SK-N-SH treated with all-trans-retinoic acid at 6 μM for 48 hours (cell line): ENCODE measurements around the gene PRSS1.

ENCODE experiments used
- ATAC-seq: fragments of 200-7000 bp; cut with Tn5 transposase; 3 replicates; pipeline ENCODE4 v1.9.1; 2020; ENCODE audit warnings: mild to moderate bottlenecking, moderate library complexity
- BACH2 ChIP-seq: fragments of 250-450 bp; sonication (Bioruptor Pico); IDR thresholded peaks from 2 replicates; pipeline ENCODE4 v1.9.0; 2021; ENCODE audit warnings: mild to moderate bottlenecking, borderline replicate concordance
- CREB5 ChIP-seq: fragments of 250-450 bp; sonication (Bioruptor Pico); IDR thresholded peaks from 2 replicates; pipeline ENCODE4 v1.5.1; 2020; ENCODE audit warnings: low read depth, mild to moderate bottlenecking, moderate library complexity
- CSDC2 ChIP-seq: fragments of 250-450 bp; sonication (Bioruptor Pico); IDR thresholded peaks from 2 replicates; pipeline ENCODE4 v1.5.0; 2020; ENCODE audit warnings: mild to moderate bottlenecking, moderate library complexity
- CSRNP3 ChIP-seq: fragments of 250-450 bp; sonication (Bioruptor Pico); IDR thresholded peaks from 2 replicates; pipeline ENCODE4 v1.5.1; 2021; ENCODE audit warnings: mild to moderate bottlenecking, moderate library complexity
- ESRRG ChIP-seq: fragments of 250-450 bp; sonication (Bioruptor Pico); IDR thresholded peaks from 2 replicates; pipeline ENCODE4 v1.6.1; 2021; ENCODE audit warnings: mild to moderate bottlenecking
- GLIS3 ChIP-seq: fragments of 250-450 bp; sonication (Bioruptor Pico); IDR thresholded peaks from 2 replicates; pipeline ENCODE4 v1.5.0; 2020; ENCODE audit warnings: mild to moderate bottlenecking, moderate library complexity
- ISL1 ChIP-seq: fragments of 250-450 bp; sonication (Bioruptor Pico); IDR thresholded peaks from 2 replicates; pipeline ENCODE4 v2.1.2; 2022; ENCODE audit warnings: mild to moderate bottlenecking, moderate library complexity
- OSR1 ChIP-seq: fragments of 250-450 bp; sonication (Bioruptor Pico); IDR thresholded peaks from 2 replicates; pipeline ENCODE4 v1.8.0; 2022; ENCODE audit warnings: moderate library complexity, mild to moderate bottlenecking, inconsistent platforms
- PATZ1 ChIP-seq: fragments of 250-450 bp; sonication (Bioruptor Pico); IDR thresholded peaks from 2 replicates; pipeline ENCODE4 v1.8.0; 2020; ENCODE audit warnings: mild to moderate bottlenecking, moderate library complexity, borderline replicate concordance
- POU6F1 ChIP-seq: fragments of 250-450 bp; sonication (Bioruptor Pico); IDR thresholded peaks from 2 replicates; pipeline ENCODE4 v1.8.0; 2021; ENCODE audit warnings: low read depth, mild to moderate bottlenecking, moderate library complexity, borderline replicate concordance
- PPARA ChIP-seq: fragments of 250-450 bp; sonication (Bioruptor Pico); IDR thresholded peaks from 2 replicates; pipeline ENCODE4 v1.5.0; 2020; ENCODE audit warnings: mild to moderate bottlenecking, borderline replicate concordance
- RARB ChIP-seq: fragments of 250-450 bp; sonication (Bioruptor Pico); IDR thresholded peaks from 2 replicates; pipeline ENCODE4 v1.8.0; 2021; ENCODE audit warnings: mild to moderate bottlenecking, moderate library complexity
- TCF4 ChIP-seq: fragments of 250-450 bp; sonication (Bioruptor Pico); IDR thresholded peaks from 2 replicates; pipeline ENCODE4 v1.8.0; 2021; ENCODE audit warnings: mild to moderate bottlenecking, moderate library complexity, borderline replicate concordance
- TOX ChIP-seq: fragments of 250-450 bp; sonication (Bioruptor Pico); IDR thresholded peaks from 2 replicates; pipeline ENCODE4 v1.8.0; 2021; ENCODE audit warnings: mild to moderate bottlenecking, moderate library complexity, borderline replicate concordance
- TSHZ2 ChIP-seq: fragments of 250-450 bp; sonication (Bioruptor Pico); IDR thresholded peaks from 2 replicates; pipeline ENCODE4 v1.5.0; 2020; ENCODE audit warnings: mild to moderate bottlenecking, moderate library complexity
- ZC3H10 ChIP-seq: fragments of 250-450 bp; sonication (Bioruptor Pico); IDR thresholded peaks from 2 replicates; pipeline ENCODE4 v1.5.1; 2021; ENCODE audit warnings: mild to moderate bottlenecking, moderate library complexity
- ZFP3 ChIP-seq: fragments of 250-450 bp; sonication (Bioruptor Pico); IDR thresholded peaks from 2 replicates; pipeline ENCODE4 v1.5.0; 2020; ENCODE audit warnings: mild to moderate bottlenecking, moderate library complexity
- ZFP30 ChIP-seq: fragments of 450-650 bp; formaldehyde crosslinking; IDR thresholded peaks from 2 replicates; pipeline ENCODE4 v1.5.0; 2022; ENCODE audit warnings: mild to moderate bottlenecking, moderate library complexity
- ZNF565 ChIP-seq: fragments of 450-650 bp; formaldehyde crosslinking; conservative IDR thresholded peaks from 2 replicates; pipeline ENCODE4 v1.5.0; 2020; ENCODE audit warnings: low read depth, mild to moderate bottlenecking, moderate library complexity
- ZNF8 ChIP-seq: fragments of 450-650 bp; formaldehyde crosslinking; IDR thresholded peaks from 2 replicates; pipeline ENCODE4 v1.5.0; 2020; ENCODE audit warnings: mild to moderate bottlenecking, moderate library complexity

The PRSS1 gene

GRCh38 chr7:142771353-142771723 lies 22.1 kb downstream of the PRSS1 start (continued):
- TF ChIP-seq POU6F1 (CRISPR knock-in tag) (no peak), OSR1 (CRISPR knock-in tag) (no peak), TCF4 (no peak)

GRCh38 chr7:142772051-142772450 lies 22.8 kb downstream of the PRSS1 start:
- no peak for ATAC-seq

GRCh38 chr7:142772673-142773072 lies 23.4 kb downstream of the PRSS1 start:
- TF ChIP-seq BACH2 (CRISPR knock-in tag): no peak
- TF ChIP-seq ZNF8: no peak
- TF ChIP-seq CREB5 (CRISPR knock-in tag): no peak
- ATAC-seq: no peak

More at GRCh38 chr7:142772051-142772450, 22.8 kb downstream of the PRSS1 start:
- TF ChIP-seq CSRNP3 (no peak), ISL1 (CRISPR knock-in tag) (no peak), PATZ1 (CRISPR knock-in tag) (no peak), CREB5 (CRISPR knock-in tag) (no peak), RARB (CRISPR knock-in tag) (no peak), CSDC2 (no peak), BACH2 (CRISPR knock-in tag) (no peak), ESRRG (CRISPR knock-in tag) (no peak), ZFP30 (no peak), TCF4 (no peak), POU6F1 (CRISPR knock-in tag) (no peak)

GRCh38 chr7:142773230-142773629 lies 24.0 kb downstream of the PRSS1 start:
- TF ChIP-seq CSDC2: no peak
- TF ChIP-seq PPARA (CRISPR knock-in tag): no peak
- TF ChIP-seq ZNF565: no peak
- TF ChIP-seq ZNF8: no peak
- no peak for TF ChIP-seq POU6F1 (CRISPR knock-in tag)
- no peak for TF ChIP-seq GLIS3
- TF ChIP-seq ZFP3 (CRISPR knock-in tag): no peak
- no peak for TF ChIP-seq ZC3H10 (CRISPR knock-in tag)
- no peak for TF ChIP-seq TSHZ2
- no peak for TF ChIP-seq TCF4
- TF ChIP-seq TOX: no peak
- ATAC-seq: no peak
